ENCODE data around the gene GLRB. TPM values are rescaled to one million over a fixed set of nuclear protein-coding genes. Genes with fewer than 3 reads are reported as not detected.

GLRB gene
- 14.9 to 15.7 TPM (median 15.6 TPM) in 3 replicates for total RNA-seq

- peaks cover 3% of the 10 kb centered on the region for H3K36me3 Mint-ChIP-seq
- DNase-seq (ENCODE audit: low spot score in 2 of 2, unreplicated experiment in 2 of 2): peak; percentile 32 to 67
- H3K27ac Mint-ChIP-seq: peak within 1 kb of the TSS; percentile 68
- peak within 1 kb of the TSS; percentile 87 for H3K4me3 Mint-ChIP-seq
- peaks cover 13% of the 10 kb centered on the region for H3K4me1 Mint-ChIP-seq
- no peaks in the 10 kb centered on the region for H3K9me3 Mint-ChIP-seq
- peaks cover 1% of the 10 kb centered on the region for H3K27me3 Mint-ChIP-seq (ENCODE audit: low read depth)
- no peak for TF ChIP-seq CTCF (IDR thresholded peaks at IDR 0.05; ENCODE audit: unreplicated experiment)
Measured at GRCh38 chr4:157075811-157076577, at the start of gene GLRB. Gene GLRB, plus strand, starts transcription at chr4:157076150. Its CDS starts 1,875 bp downstream, at chr4:157078025.

GRCh38 chr4:157035471-157035870, 40.5 kb upstream of the GLRB start:
- peaks cover 6% of the 10 kb centered on the region for H3K4me1 Mint-ChIP-seq
- H3K27ac Mint-ChIP-seq: no peak overlapping the region
- no peaks in the 10 kb centered on the region for H3K27me3 Mint-ChIP-seq (ENCODE audit: low read depth)

GRCh38 chr4:157040405-157040804, 35.5 kb upstream of the GLRB start:
- H3K9me3 Mint-ChIP-seq: no peaks in the 10 kb centered on the region
- H3K4me1 Mint-ChIP-seq: peaks cover 15% of the 10 kb centered on the region
- no peaks in the 10 kb centered on the region for H3K27me3 Mint-ChIP-seq (ENCODE audit: low read depth)
- no peak for TF ChIP-seq CTCF (IDR thresholded peaks at IDR 0.05; ENCODE audit: unreplicated experiment)
- no peak for DNase-seq (ENCODE audit: low spot score in 2 of 2, unreplicated experiment in 2 of 2)
- H3K4me3 Mint-ChIP-seq: no peak overlapping the region
- no peaks in the 10 kb centered on the region for H3K36me3 Mint-ChIP-seq
- H3K27ac Mint-ChIP-seq: peak overlapping the region; percentile 6

More at GRCh38 chr4:157035471-157035870, 40.5 kb upstream of the GLRB start:
- Mint-ChIP-seq H3K9me3 (no peaks in the 10 kb centered on the region), H3K36me3 (no peaks in the 10 kb centered on the region), H3K4me3 (no peak overlapping the region)
- no peak for TF ChIP-seq CTCF (IDR thresholded peaks at IDR 0.05; ENCODE audit: unreplicated experiment)
- DNase-seq (ENCODE audit: low spot score in 2 of 2, unreplicated experiment in 2 of 2): no peak

GRCh38 chr4:157043131-157043530, 32.8 kb upstream of the GLRB start:
- TF ChIP-seq CTCF (IDR thresholded peaks at IDR 0.05; ENCODE audit: unreplicated experiment): no peak
- Mint-ChIP-seq H3K36me3 (no peaks in the 10 kb centered on the region), H3K4me3 (no peak overlapping the region), H3K27me3 (ENCODE audit: low read depth) (no peaks in the 10 kb centered on the region), H3K9me3 (no peaks in the 10 kb centered on the region), H3K27ac (no peak overlapping the region), H3K4me1 (peaks cover 13% of the 10 kb centered on the region)
- DNase-seq (ENCODE audit: low spot score in 2 of 2, unreplicated experiment in 2 of 2): no peak

GRCh38 chr4:157045507-157046127, 30.3 kb upstream of the GLRB start:
- TF ChIP-seq CTCF (IDR thresholded peaks at IDR 0.05; ENCODE audit: unreplicated experiment): peak; percentile 53
- Mint-ChIP-seq H3K4me1 (peaks cover 8% of the 10 kb centered on the region), H3K36me3 (no peaks in the 10 kb centered on the region), H3K9me3 (no peaks in the 10 kb centered on the region), H3K27me3 (ENCODE audit: low read depth) (no peaks in the 10 kb centered on the region), H3K27ac (no peak overlapping the region), H3K4me3 (no peak overlapping the region)
- no peak for DNase-seq (ENCODE audit: low spot score in 2 of 2, unreplicated experiment in 2 of 2)

Data from mesothelial cell of epicardium (in vitro differentiated cells).